HEK293 (cell line): ENCODE measurements around the gene BIRC7.

Experiments
- KLF10 ChIP-seq: fragments of 450-650 bp; IDR thresholded peaks from 2 replicates; pipeline ENCODE4 v1.5.1; 2018; ENCODE audit warnings: missing biosample characterization, mild to moderate bottlenecking, missing genetic modification characterization
- PRDM1 ChIP-seq: fragments of 450-650 bp; formaldehyde crosslinking; IDR thresholded peaks from 2 replicates; pipeline ENCODE4; 2016; ENCODE audit warnings: missing biosample characterization, missing genetic modification characterization
- YY1 ChIP-seq: fragments of 450-650 bp; formaldehyde crosslinking; IDR thresholded peaks from 2 replicates; pipeline ENCODE4 v1.5.1; 2018; ENCODE audit warnings: missing biosample characterization, missing genetic modification characterization
- ZBTB8A ChIP-seq: fragments of 450-650 bp; formaldehyde crosslinking; IDR thresholded peaks from 2 replicates; pipeline ENCODE4 v1.5.1; 2016; ENCODE audit warnings: missing biosample characterization, missing genetic modification characterization
- ZNF10 ChIP-seq: fragments of 450-650 bp; formaldehyde crosslinking; IDR thresholded peaks from 2 replicates; pipeline ENCODE4 v1.5.1; 2017; ENCODE audit warnings: missing biosample characterization, missing genetic modification characterization
- ZNF114 ChIP-seq: fragments of 450-650 bp; formaldehyde crosslinking; IDR thresholded peaks from 2 replicates; pipeline ENCODE4 v1.5.0; 2017; ENCODE audit warnings: missing biosample characterization, missing genetic modification characterization
- ZNF394 ChIP-seq: fragments of 450-650 bp; formaldehyde crosslinking; IDR thresholded peaks from 2 replicates; pipeline ENCODE4 v1.5.1; 2016; ENCODE audit warnings: missing biosample characterization, missing genetic modification characterization, mild to moderate bottlenecking, moderate library complexity, borderline replicate concordance
- ZNF544 ChIP-seq: fragments of 450-650 bp; formaldehyde crosslinking; IDR thresholded peaks from 2 replicates; pipeline ENCODE4 v1.5.0; 2017; ENCODE audit warnings: missing biosample characterization, missing genetic modification characterization
- ZNF830 ChIP-seq: fragments of 450-650 bp; IDR thresholded peaks from 2 replicates; pipeline ENCODE4 v1.5.0; 2018; ENCODE audit warnings: missing biosample characterization, missing genetic modification characterization, low read depth, mild to moderate bottlenecking, moderate library complexity
- TF ChIP-seq, protein P1 (sequence below): sonication (generic); formaldehyde crosslinking; IDR thresholded peaks from 2 replicates; pipeline ENCODE4 v1.8.1; 2022; ENCODE audit warnings: mild to moderate bottlenecking, moderate library complexity, missing genetic modification reagents
- TF ChIP-seq, protein P2 (sequence below): fragments of 450-650 bp; formaldehyde crosslinking; IDR thresholded peaks from 2 replicates; pipeline ENCODE4 v1.5.1; 2016; ENCODE audit warnings: missing biosample characterization, missing genetic modification characterization
- TF ChIP-seq, protein P3 (sequence below): fragments of 450-650 bp; formaldehyde crosslinking; IDR thresholded peaks from 2 replicates; pipeline ENCODE4 v1.5.1; 2016; ENCODE audit warnings: missing biosample characterization, missing genetic modification characterization
- TF ChIP-seq, protein P4 (sequence below): fragments of 450-650 bp; formaldehyde crosslinking; IDR thresholded peaks from 2 replicates; pipeline ENCODE4 v1.5.1; 2016; ENCODE audit warnings: missing biosample characterization, missing genetic modification characterization
- TF ChIP-seq, protein P5 (sequence below): fragments of 450-650 bp; formaldehyde crosslinking; IDR thresholded peaks from 2 replicates; pipeline ENCODE4 v1.5.1; 2016; ENCODE audit warnings: missing biosample characterization, missing genetic modification characterization

DNA sequence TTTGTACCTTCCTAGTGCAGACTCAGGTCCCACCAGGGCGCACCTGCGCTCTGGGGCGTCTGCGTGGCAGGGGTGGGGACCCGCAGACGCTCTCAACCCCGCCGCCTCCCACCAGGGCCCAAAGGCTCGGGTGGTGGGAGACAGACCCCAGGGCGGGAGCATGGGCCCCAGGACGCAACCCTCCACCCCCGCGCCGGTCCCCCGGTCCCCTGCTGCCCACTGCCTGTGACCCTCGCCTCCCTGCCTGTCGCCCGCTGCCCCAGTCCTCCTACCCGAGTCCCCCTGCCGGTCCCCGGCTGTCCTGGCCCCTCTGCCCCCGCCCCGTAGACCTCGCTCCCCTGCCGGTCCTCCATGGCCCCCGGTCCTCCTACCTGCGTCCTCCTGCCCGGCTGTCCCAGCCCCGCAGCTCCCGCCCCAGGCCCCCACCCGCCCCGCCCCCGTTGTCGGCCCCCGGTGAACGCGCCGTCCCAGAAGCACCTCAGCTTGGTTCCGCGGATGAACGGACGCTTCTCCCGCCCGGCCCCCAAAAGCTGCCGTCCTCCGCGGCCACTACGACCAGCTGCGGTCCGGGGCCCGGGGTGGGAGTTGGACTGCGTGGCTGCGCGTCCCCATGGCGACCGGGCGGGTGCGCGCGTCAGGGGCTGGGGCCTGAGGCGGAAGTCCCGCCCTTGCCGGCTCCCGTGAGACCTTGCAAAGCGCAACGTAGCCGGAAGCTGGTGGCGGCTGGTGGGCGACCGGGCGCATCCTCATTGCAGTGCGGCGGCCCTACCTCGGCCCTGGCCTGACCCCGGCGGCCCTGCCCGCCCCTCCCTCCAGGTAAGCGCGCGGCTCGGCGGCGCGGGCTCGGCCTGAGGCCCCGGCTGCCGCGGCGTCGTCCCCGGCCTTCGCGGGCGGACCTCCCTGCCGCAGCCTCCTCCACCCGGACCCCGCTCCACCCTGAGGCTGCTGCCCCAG, 36.7 kb downstream of the BIRC7 start, which contains the start of gene ARFGAP1:
- TF ChIP-seq YY1 (tag by site-specific recombination) (no peak), PRDM1 (tag by site-specific recombination) (no peak), ZNF544 (tag by site-specific recombination) (no peak), ZNF114 (tag by site-specific recombination) (no peak), ZNF830 (no peak), KLF10 (tag by site-specific recombination) (no peak), ZNF394 (tag by site-specific recombination) (no peak), ZBTB8A (tag by site-specific recombination) (0 out of 2 replicates have a peak, but pooled peaks have one; percentile 23), ZNF10 (tag by site-specific recombination) (no peak)
- TF ChIP-seq, protein P1, sequence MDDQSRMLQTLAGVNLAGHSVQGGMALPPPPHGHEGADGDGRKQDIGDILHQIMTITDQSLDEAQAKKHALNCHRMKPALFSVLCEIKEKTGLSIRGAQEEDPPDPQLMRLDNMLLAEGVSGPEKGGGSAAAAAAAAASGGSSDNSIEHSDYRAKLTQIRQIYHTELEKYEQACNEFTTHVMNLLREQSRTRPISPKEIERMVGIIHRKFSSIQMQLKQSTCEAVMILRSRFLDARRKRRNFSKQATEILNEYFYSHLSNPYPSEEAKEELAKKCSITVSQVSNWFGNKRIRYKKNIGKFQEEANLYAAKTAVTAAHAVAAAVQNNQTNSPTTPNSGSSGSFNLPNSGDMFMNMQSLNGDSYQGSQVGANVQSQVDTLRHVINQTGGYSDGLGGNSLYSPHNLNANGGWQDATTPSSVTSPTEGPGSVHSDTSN: peak; percentile 67; the same call in 1 of the 2 replicates
- TF ChIP-seq, protein P2, sequence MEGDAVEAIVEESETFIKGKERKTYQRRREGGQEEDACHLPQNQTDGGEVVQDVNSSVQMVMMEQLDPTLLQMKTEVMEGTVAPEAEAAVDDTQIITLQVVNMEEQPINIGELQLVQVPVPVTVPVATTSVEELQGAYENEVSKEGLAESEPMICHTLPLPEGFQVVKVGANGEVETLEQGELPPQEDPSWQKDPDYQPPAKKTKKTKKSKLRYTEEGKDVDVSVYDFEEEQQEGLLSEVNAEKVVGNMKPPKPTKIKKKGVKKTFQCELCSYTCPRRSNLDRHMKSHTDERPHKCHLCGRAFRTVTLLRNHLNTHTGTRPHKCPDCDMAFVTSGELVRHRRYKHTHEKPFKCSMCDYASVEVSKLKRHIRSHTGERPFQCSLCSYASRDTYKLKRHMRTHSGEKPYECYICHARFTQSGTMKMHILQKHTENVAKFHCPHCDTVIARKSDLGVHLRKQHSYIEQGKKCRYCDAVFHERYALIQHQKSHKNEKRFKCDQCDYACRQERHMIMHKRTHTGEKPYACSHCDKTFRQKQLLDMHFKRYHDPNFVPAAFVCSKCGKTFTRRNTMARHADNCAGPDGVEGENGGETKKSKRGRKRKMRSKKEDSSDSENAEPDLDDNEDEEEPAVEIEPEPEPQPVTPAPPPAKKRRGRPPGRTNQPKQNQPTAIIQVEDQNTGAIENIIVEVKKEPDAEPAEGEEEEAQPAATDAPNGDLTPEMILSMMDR (tag by site-specific recombination): no peak
- TF ChIP-seq, protein P3, sequence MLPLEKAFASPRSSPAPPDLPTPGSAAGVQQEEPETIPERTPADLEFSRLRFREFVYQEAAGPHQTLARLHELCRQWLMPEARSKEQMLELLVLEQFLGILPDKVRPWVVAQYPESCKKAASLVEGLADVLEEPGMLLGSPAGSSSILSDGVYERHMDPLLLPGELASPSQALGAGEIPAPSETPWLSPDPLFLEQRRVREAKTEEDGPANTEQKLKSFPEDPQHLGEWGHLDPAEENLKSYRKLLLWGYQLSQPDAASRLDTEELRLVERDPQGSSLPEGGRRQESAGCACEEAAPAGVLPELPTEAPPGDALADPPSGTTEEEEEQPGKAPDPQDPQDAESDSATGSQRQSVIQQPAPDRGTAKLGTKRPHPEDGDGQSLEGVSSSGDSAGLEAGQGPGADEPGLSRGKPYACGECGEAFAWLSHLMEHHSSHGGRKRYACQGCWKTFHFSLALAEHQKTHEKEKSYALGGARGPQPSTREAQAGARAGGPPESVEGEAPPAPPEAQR (tag by site-specific recombination): no peak
- TF ChIP-seq, protein P4, sequence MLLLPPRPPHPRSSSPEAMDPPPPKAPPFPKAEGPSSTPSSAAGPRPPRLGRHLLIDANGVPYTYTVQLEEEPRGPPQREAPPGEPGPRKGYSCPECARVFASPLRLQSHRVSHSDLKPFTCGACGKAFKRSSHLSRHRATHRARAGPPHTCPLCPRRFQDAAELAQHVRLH (tag by site-specific recombination): no peak
- TF ChIP-seq, protein P5, sequence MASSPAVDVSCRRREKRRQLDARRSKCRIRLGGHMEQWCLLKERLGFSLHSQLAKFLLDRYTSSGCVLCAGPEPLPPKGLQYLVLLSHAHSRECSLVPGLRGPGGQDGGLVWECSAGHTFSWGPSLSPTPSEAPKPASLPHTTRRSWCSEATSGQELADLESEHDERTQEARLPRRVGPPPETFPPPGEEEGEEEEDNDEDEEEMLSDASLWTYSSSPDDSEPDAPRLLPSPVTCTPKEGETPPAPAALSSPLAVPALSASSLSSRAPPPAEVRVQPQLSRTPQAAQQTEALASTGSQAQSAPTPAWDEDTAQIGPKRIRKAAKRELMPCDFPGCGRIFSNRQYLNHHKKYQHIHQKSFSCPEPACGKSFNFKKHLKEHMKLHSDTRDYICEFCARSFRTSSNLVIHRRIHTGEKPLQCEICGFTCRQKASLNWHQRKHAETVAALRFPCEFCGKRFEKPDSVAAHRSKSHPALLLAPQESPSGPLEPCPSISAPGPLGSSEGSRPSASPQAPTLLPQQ (tag by site-specific recombination): no peak
